ENCODE data around the gene ASB2. TPM values are rescaled to one million over a fixed set of nuclear protein-coding genes. Genes with fewer than 3 reads are reported as not detected.

ASB2 gene
- total RNA-seq, 1 donor from 2014 or later, result 66.6 TPM

- intact Hi-C loops (cut with micrococcal nuclease), result no loop called here
These were observed 64.3 kb downstream of the ASB2 start for GRCh38 chr14:93911975-93912615.

- intact Hi-C loops (cut with micrococcal nuclease), result no loop called here
These were observed 66.8 kb downstream of the ASB2 start for GRCh38 chr14:93909429-93910128.

- intact Hi-C loops (cut with micrococcal nuclease), result loop anchor here (1.0 kb wide), 1 partner anchor 251 kb away; no protein-coding TSS in a partner anchor
These were observed 69.7 kb downstream of the ASB2 start for GRCh38 chr14:93906341-93907329.

GRCh38 chr14:93905623-93906022, 70.7 kb downstream of the ASB2 start:
- intact Hi-C loops (cut with micrococcal nuclease), result loop anchor here (1.0 kb wide), 1 partner anchor 250 kb away; no protein-coding TSS in a partner anchor

GRCh38 chr14:93903342-93904184, 72.8 kb downstream of the ASB2 start:
- intact Hi-C loops (cut with micrococcal nuclease), result no loop called here

- intact Hi-C loops (cut with micrococcal nuclease), result no loop called here
These were observed 73.6 kb downstream of the ASB2 start for GRCh38 chr14:93902619-93903307.

- intact Hi-C loops (cut with micrococcal nuclease), result no loop called here
These were observed 74.6 kb downstream of the ASB2 start for GRCh38 chr14:93901813-93902212.

GRCh38 chr14:93898731-93899130, 77.6 kb downstream of the ASB2 start:
- intact Hi-C loops (cut with micrococcal nuclease), result no loop called here

GRCh38 chr14:93898081-93898611, 78.2 kb downstream of the ASB2 start:
- intact Hi-C loops (cut with micrococcal nuclease), result no loop called here

GRCh38 chr14:93897476-93897845, 78.9 kb downstream of the ASB2 start:
- intact Hi-C loops (cut with micrococcal nuclease), result no loop called here

- intact Hi-C loops (cut with micrococcal nuclease), result no loop called here
These were observed 81.3 kb downstream of the ASB2 start for GRCh38 chr14:93895023-93895604.

- intact Hi-C loops (cut with micrococcal nuclease), result loop anchor here (1.0 kb wide), 1 partner anchor 238 kb away; no protein-coding TSS in a partner anchor
These were observed 82.6 kb downstream of the ASB2 start for GRCh38 chr14:93893661-93894261.

GRCh38 chr14:93892923-93893558, 83.3 kb downstream of the ASB2 start:
- intact Hi-C loops (cut with micrococcal nuclease), result loop anchor here (1.0 kb wide), 1 partner anchor 238 kb away; no protein-coding TSS in a partner anchor

- intact Hi-C loops (cut with micrococcal nuclease), result no loop called here
These were observed 83.9 kb downstream of the ASB2 start for GRCh38 chr14:93892505-93892839.

GRCh38 chr14:93891756-93892504, 84.4 kb downstream of the ASB2 start:
- intact Hi-C loops (cut with micrococcal nuclease), result no loop called here

- intact Hi-C loops (cut with micrococcal nuclease), result no loop called here
These were observed 86.5 kb downstream of the ASB2 start for GRCh38 chr14:93889739-93890483.

- intact Hi-C loops (cut with micrococcal nuclease), result no loop called here
These were observed 87.4 kb downstream of the ASB2 start for GRCh38 chr14:93888995-93889394.

All from T-helper 1 cell treated with Interleukin-12 subunit alpha and Interleukin-12 subunit beta and Interleukin-4 antibody, amounts not matched to agents 30 ng/mL and 1 ng/mL, for 36 hours (primary cell).